IMR-90 (cell line): Measurements from ENCODE around the gene PIK3CA. TPM values are rescaled to one million over a fixed set of nuclear protein-coding genes. Genes with fewer than 3 reads are reported as not detected.

Experiments used
- ATAC-seq: fragments of 200-7000 bp; cut with Tn5 transposase; 2 replicates; pipeline ENCODE4 v1.9.1; 2020; ENCODE audit warnings: low read depth, mild to moderate bottlenecking, moderate library complexity
- BruUV-seq: library from RNA; stranded (reverse); fragments of 400-500 nt; replicated peaks from 2 replicates; lab custom pipeline; 2021; lab: Mats Ljungman, UMichigan
- CTCF ChIA-PET: fragments of 300-600 bp; formaldehyde crosslinking; extraction: SDS; loops from one replicate; lab custom pipeline; 2021; ENCODE audit warnings: antibody characterized with exemption; lab: Yijun Ruan, JAX
- POLR2A ChIA-PET: fragments of 300-600 bp; sonication (Branson Sonifier 250); formaldehyde crosslinking; loops from one replicate; lab custom pipeline; 2022; ENCODE audit warnings: antibody characterized with exemption; ENCODE audit not compliant: unreplicated experiment; lab: Charles Lee
- DNase-seq: peaks from one replicate; pipeline ENCODE4 v3.0.0; 2013
- H2AFZ ChIP-seq: replicated peaks from 2 replicates; pipeline ENCODE3; 2013; ENCODE audit warnings: low read length, mild to moderate bottlenecking; ENCODE audit not compliant: poor library complexity
- H2AK5ac ChIP-seq: 2 replicates; pipeline ENCODE4 v1.6.1; 2013; ENCODE audit warnings: low read depth, low read length, inconsistent platforms
- H2AK9ac ChIP-seq: replicated peaks from 2 replicates; pipeline ENCODE3; 2013; ENCODE audit warnings: mild to moderate bottlenecking, low read depth, low read length, moderate library complexity; ENCODE audit not compliant: poor library complexity
- H2BK120ac ChIP-seq: 2 replicates; pipeline ENCODE4 v1.6.1; 2013; ENCODE audit warnings: low read depth, low read length, inconsistent platforms
- H2BK15ac ChIP-seq: 3 replicates; pipeline ENCODE4 v1.6.1; 2013; ENCODE audit warnings: low read depth, low read length, inconsistent platforms
- H2BK20ac ChIP-seq: 2 replicates; pipeline ENCODE4 v1.6.1; 2013; ENCODE audit warnings: low read depth, mild to moderate bottlenecking, inconsistent platforms, low read length, moderate library complexity
- H2BK5ac ChIP-seq: 2 replicates; pipeline ENCODE4 v1.6.1; 2013; ENCODE audit warnings: mild to moderate bottlenecking, low read depth, low read length, inconsistent platforms; ENCODE audit not compliant: poor library complexity, severe bottlenecking
- H3K14ac ChIP-seq: replicated peaks from 2 replicates; pipeline ENCODE4 v1.6.1; 2013; ENCODE audit warnings: low read depth, low read length, inconsistent platforms
- H3K18ac ChIP-seq: 2 replicates; pipeline ENCODE4 v1.6.1; 2013; ENCODE audit warnings: low read depth, low read length, control low read depth
- H3K23ac ChIP-seq: 2 replicates; pipeline ENCODE4 v1.6.1; 2013; ENCODE audit warnings: low read depth, low read length, inconsistent platforms
- H3K27ac ChIP-seq: 2 replicates; pipeline ENCODE4 v1.5.1; 2013; ENCODE audit warnings: mild to moderate bottlenecking, control low read depth, low read length; ENCODE audit not compliant: insufficient read depth
- H3K27me3 ChIP-seq: 2 replicates; pipeline ENCODE4 v1.6.1; 2013; ENCODE audit warnings: low read length; ENCODE audit not compliant: control insufficient read depth, insufficient read depth
- H3K36me3 ChIP-seq: 2 replicates; pipeline ENCODE4 v1.6.1; 2013; ENCODE audit warnings: low read length, mixed read lengths; ENCODE audit not compliant: control insufficient read depth, insufficient read depth
- H3K4ac ChIP-seq: 2 replicates; pipeline ENCODE4 v1.6.1; 2013; ENCODE audit warnings: low read depth, low read length, inconsistent platforms
- H3K4me1 ChIP-seq: 2 replicates; pipeline ENCODE4 v1.6.1; 2013; ENCODE audit warnings: low read length, mixed read lengths; ENCODE audit not compliant: control insufficient read depth, insufficient read depth
- H3K4me2 ChIP-seq: 2 replicates; pipeline ENCODE4 v1.6.1; 2013; ENCODE audit warnings: low read depth, mild to moderate bottlenecking, control low read depth, low read length, moderate library complexity
- H3K4me3 ChIP-seq: 2 replicates; pipeline ENCODE4 v1.5.1; 2013; ENCODE audit warnings: low read depth, mild to moderate bottlenecking, control low read depth, low read length, moderate library complexity; ENCODE audit not compliant: insufficient read depth
- H3K56ac ChIP-seq: 2 replicates; pipeline ENCODE4 v1.6.1; 2013; ENCODE audit warnings: low read length, inconsistent platforms; ENCODE audit not compliant: insufficient read depth; ENCODE audit errors: extremely low read depth
- H3K79me1 ChIP-seq, 2 experiments: 2 replicates each; pipeline ENCODE4 v1.6.1; 2013; ENCODE audit warnings: low read length in 2 of 2, inconsistent platforms in 1 of 2, low read depth in 1 of 2
- H3K9ac ChIP-seq: 2 replicates; pipeline ENCODE4 v1.6.1; 2013; ENCODE audit warnings: low read depth, low read length, control low read depth
- H3K9me1 ChIP-seq: 2 replicates; pipeline ENCODE4 v1.6.1; 2013; ENCODE audit warnings: low read length, inconsistent platforms; ENCODE audit not compliant: insufficient read depth
- H3K9me3 ChIP-seq: 2 replicates; pipeline ENCODE4 v1.6.1; 2013; ENCODE audit warnings: low read length; ENCODE audit not compliant: control insufficient read depth, insufficient read depth
- H4K20me1 ChIP-seq: 2 replicates; pipeline ENCODE4 v1.6.1; 2013; ENCODE audit warnings: low read length, inconsistent platforms; ENCODE audit not compliant: insufficient read depth
- H4K5ac ChIP-seq: 2 replicates; pipeline ENCODE4 v1.6.1; 2013; ENCODE audit warnings: mild to moderate bottlenecking, low read depth, low read length, control low read depth
- H4K8ac ChIP-seq, 2 experiments: 2 replicates each; pipeline ENCODE4 v1.6.1; 2013; ENCODE audit warnings: low read depth in 2 of 2, low read length in 2 of 2, control low read depth in 1 of 2, inconsistent platforms in 1 of 2
- H4K91ac ChIP-seq: 2 replicates; pipeline ENCODE4 v1.6.1; 2013; ENCODE audit warnings: low read depth, low read length, inconsistent platforms; ENCODE audit not compliant: insufficient read depth
- BHLHE40 ChIP-seq: fragments of 150-350 bp; IDR thresholded peaks from 2 replicates; pipeline ENCODE4 v1.6.1; 2016; ENCODE audit warnings: mild to moderate bottlenecking, low read depth, low read length
- CHD1 ChIP-seq: IDR thresholded peaks from 2 replicates; pipeline ENCODE4 v1.6.1; 2012; ENCODE audit warnings: low read depth, low read length, improper control_type of control experiment
- FOS ChIP-seq: fragments of 150-350 bp; IDR thresholded peaks from 2 replicates; pipeline ENCODE4 v1.6.1; 2016; ENCODE audit warnings: low read depth, low read length
- MAFK ChIP-seq: IDR thresholded peaks from 2 replicates; pipeline ENCODE4 v1.6.1; 2012; ENCODE audit warnings: low read depth, low read length, improper control_type of control experiment
- MAZ ChIP-seq: IDR thresholded peaks from 2 replicates; pipeline ENCODE4 v1.6.1; 2012; ENCODE audit warnings: low read depth, mild to moderate bottlenecking, low read length, improper control_type of control experiment, moderate library complexity, borderline replicate concordance
- MXI1 ChIP-seq: IDR thresholded peaks from 2 replicates; pipeline ENCODE4 v1.6.1; 2012; ENCODE audit warnings: low read depth, mild to moderate bottlenecking, low read length, moderate library complexity, borderline replicate concordance
- POLR2A ChIP-seq: IDR thresholded peaks from 2 replicates; pipeline ENCODE4 v1.6.1; 2012; ENCODE audit warnings: mild to moderate bottlenecking, low read depth, low read length
- RAD21 ChIP-seq: IDR thresholded peaks from 2 replicates; pipeline ENCODE4 v1.6.1; 2012; ENCODE audit warnings: low read length, improper control_type of control experiment
- RCOR1 ChIP-seq: IDR thresholded peaks from 2 replicates; pipeline ENCODE4 v1.6.1; 2012; ENCODE audit warnings: mild to moderate bottlenecking, low read length, improper control_type of control experiment; ENCODE audit not compliant: insufficient replicate concordance
- RFX5 ChIP-seq: IDR thresholded peaks from 2 replicates; pipeline ENCODE4 v1.8.0; 2012; ENCODE audit warnings: low read depth, mild to moderate bottlenecking, low read length, moderate library complexity
- SMC3 ChIP-seq: fragments of 150-350 bp; IDR thresholded peaks from 2 replicates; pipeline ENCODE4 v1.6.1; 2016; ENCODE audit warnings: low read depth, mild to moderate bottlenecking, antibody characterized with exemption, low read length, moderate library complexity
- WGBS, 2 experiments: methylation state at CpG; one replicate each; pipeline versions ENCODE4 v1.1.5 to v1.1.7; 2013; ENCODE audit warnings: missing lambda C conversion rate in 2 of 2; ENCODE audit not compliant: insufficient read length in 1 of 2; ENCODE audit errors: extremely low coverage in 2 of 2; 5-methylcytosine and 5-hydroxymethylcytosine counted together
- dilution Hi-C: fragments of 300-500 bp; cut with HindIII; formaldehyde crosslinking; loops from one replicate; pipeline ENCODE4 v1.14.3; 2018; ENCODE audit warnings: low sequenced_read_pairs; ENCODE audit not compliant: unreplicated experiment
- in situ Hi-C: fragments of 300-500 bp; cut with MboI; formaldehyde crosslinking; loops from 3 replicates; pipeline ENCODE4 v1.14.3; 2019; ENCODE audit warnings: low sequenced_read_pairs, inconsistent platforms, mixed read lengths
- intact Hi-C: fragments of 100-400 bp; cut with micrococcal nuclease; formaldehyde crosslinking; loops from 2 replicates; pipeline ENCODE4 v1.10.0; 2022
- polyA plus RNA-seq, 3 experiments: library from polyadenylated mRNA; depleted of rRNA; stranded (reverse); fragments of >200 nt; gene quantifications; 2 replicates each; pipeline ENCODE4 v1.2.3, GENCODE V29; 2012; ENCODE audit warnings: low replicate concordance in 1 of 3
- total RNA-seq: library from RNA; depleted of rRNA; stranded (reverse); fragments of >200 nt; gene quantifications from 2 replicates; pipeline ENCODE4 v1.2.3, GENCODE V29; 2012
- TF ChIP-seq, protein P1 (sequence below): conservative IDR thresholded peaks from 2 replicates; pipeline ENCODE4 v1.5.1; 2012; ENCODE audit warnings: mild to moderate bottlenecking, low read depth, low read length, improper control_type of control experiment
- TF ChIP-seq, protein P2 (sequence below): fragments of 150-350 bp; IDR thresholded peaks from 2 replicates; pipeline ENCODE4 v1.6.1; 2016; ENCODE audit warnings: low read depth, mild to moderate bottlenecking, low read length, moderate library complexity, borderline replicate concordance
- TF ChIP-seq, protein P3 (sequence below): fragments of 150-350 bp; IDR thresholded peaks from 2 replicates; pipeline ENCODE4 v1.6.1; 2017; ENCODE audit warnings: mild to moderate bottlenecking, antibody characterized with exemption, low read length, low read depth

Gene PIK3CA
- total and polyA plus RNA-seq, 2 of the 4 experiments (the other 2 are of a cell fraction), result 5.7 to 22.4 TPM

- 67% methylated on average over 1 of the region's 3 CpGs; no CpG with 5 or more reads in 1 of the 2 experiments for WGBS, 2 experiments
- H3K9ac ChIP-seq, result no peak overlapping the region
- no peak overlapping the region for H4K91ac ChIP-seq
- DNase-seq (no peak), ATAC-seq (no peak)
- H2AK5ac ChIP-seq, result no peak overlapping the region
- H3K9me3 ChIP-seq, result no peaks in the 10 kb centered on the region
- H3K4me3 ChIP-seq, result no peak overlapping the region
- H2BK15ac ChIP-seq, result no peak overlapping the region
- H3K9me1 ChIP-seq, result no peaks in the 10 kb centered on the region
- no peak overlapping the region for H3K56ac ChIP-seq
- H3K27ac ChIP-seq, result no peak overlapping the region
- CTCF ChIA-PET, result interaction anchor here (1.1 kb wide), 1 partner anchor 16 kb away, joined by 3 read pairs; no protein-coding TSS in a partner anchor
- H3K14ac ChIP-seq, result no peak overlapping the region
- no peaks in the 10 kb centered on the region for H3K4me1 ChIP-seq
- no peak overlapping the region for H2BK20ac ChIP-seq
- H3K79me1 ChIP-seq, result no peaks in the 10 kb centered on the region
- no peak overlapping the region for H2BK5ac ChIP-seq
- TF ChIP-seq CHD1 (no peak), POLR2A (no peak), FOS (no peak), MXI1 (no peak), RCOR1 (no peak), BHLHE40 (no peak), MAZ (no peak), SMC3 (no peak), RFX5 (no peak), RAD21 (no peak), MAFK (no peak)
- TF ChIP-seq, protein P1, sequence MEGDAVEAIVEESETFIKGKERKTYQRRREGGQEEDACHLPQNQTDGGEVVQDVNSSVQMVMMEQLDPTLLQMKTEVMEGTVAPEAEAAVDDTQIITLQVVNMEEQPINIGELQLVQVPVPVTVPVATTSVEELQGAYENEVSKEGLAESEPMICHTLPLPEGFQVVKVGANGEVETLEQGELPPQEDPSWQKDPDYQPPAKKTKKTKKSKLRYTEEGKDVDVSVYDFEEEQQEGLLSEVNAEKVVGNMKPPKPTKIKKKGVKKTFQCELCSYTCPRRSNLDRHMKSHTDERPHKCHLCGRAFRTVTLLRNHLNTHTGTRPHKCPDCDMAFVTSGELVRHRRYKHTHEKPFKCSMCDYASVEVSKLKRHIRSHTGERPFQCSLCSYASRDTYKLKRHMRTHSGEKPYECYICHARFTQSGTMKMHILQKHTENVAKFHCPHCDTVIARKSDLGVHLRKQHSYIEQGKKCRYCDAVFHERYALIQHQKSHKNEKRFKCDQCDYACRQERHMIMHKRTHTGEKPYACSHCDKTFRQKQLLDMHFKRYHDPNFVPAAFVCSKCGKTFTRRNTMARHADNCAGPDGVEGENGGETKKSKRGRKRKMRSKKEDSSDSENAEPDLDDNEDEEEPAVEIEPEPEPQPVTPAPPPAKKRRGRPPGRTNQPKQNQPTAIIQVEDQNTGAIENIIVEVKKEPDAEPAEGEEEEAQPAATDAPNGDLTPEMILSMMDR, result no peak
- TF ChIP-seq, protein P2, sequence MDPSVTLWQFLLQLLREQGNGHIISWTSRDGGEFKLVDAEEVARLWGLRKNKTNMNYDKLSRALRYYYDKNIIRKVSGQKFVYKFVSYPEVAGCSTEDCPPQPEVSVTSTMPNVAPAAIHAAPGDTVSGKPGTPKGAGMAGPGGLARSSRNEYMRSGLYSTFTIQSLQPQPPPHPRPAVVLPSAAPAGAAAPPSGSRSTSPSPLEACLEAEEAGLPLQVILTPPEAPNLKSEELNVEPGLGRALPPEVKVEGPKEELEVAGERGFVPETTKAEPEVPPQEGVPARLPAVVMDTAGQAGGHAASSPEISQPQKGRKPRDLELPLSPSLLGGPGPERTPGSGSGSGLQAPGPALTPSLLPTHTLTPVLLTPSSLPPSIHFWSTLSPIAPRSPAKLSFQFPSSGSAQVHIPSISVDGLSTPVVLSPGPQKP, result no peak
- TF ChIP-seq, protein P3, sequence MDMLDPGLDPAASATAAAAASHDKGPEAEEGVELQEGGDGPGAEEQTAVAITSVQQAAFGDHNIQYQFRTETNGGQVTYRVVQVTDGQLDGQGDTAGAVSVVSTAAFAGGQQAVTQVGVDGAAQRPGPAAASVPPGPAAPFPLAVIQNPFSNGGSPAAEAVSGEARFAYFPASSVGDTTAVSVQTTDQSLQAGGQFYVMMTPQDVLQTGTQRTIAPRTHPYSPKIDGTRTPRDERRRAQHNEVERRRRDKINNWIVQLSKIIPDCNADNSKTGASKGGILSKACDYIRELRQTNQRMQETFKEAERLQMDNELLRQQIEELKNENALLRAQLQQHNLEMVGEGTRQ, result no peak
- no peaks in the 10 kb centered on the region for H4K20me1 ChIP-seq
- no peak overlapping the region for H3K23ac ChIP-seq
- dilution Hi-C loops (loop anchor here (25.0 kb wide), 1 partner anchor 177 kb away; no protein-coding TSS in a partner anchor), in situ Hi-C loops (no loop called here), intact Hi-C loops (no loop called here)
- POLR2A ChIA-PET, result no interaction called here
- no peak overlapping the region for H4K5ac ChIP-seq
- no peaks in the 10 kb centered on the region for H3K36me3 ChIP-seq
- BruUV-seq, result no TSS peak
- H4K8ac ChIP-seq, result no peak overlapping the region
- H3K4ac ChIP-seq, result no peak overlapping the region
- no peak overlapping the region for H2AFZ ChIP-seq
- no peak overlapping the region for H2BK120ac ChIP-seq
- no peak overlapping the region for H3K4me2 ChIP-seq
- no peak overlapping the region for H2AK9ac ChIP-seq
- H3K18ac ChIP-seq, result no peak overlapping the region
- H3K27me3 ChIP-seq, result peaks cover 7% of the 10 kb centered on the region
Observed at GRCh38 chr3:179289295-179289694, 141.1 kb downstream of the PIK3CA start.
